Stimulated activated CD4-positive, alpha-beta T cell treated with anti-CD3 and anti-CD28 coated beads, Interleukin-4, amount 100 ng/mL, for 4 hours (primary cell): ENCODE results near the gene COLEC12.

Source experiments
- DNase-seq, 2 experiments: peaks; one replicate each; pipeline ENCODE4 v3.0.0-alpha.2; 2020

COLEC12 gene

DNA sequence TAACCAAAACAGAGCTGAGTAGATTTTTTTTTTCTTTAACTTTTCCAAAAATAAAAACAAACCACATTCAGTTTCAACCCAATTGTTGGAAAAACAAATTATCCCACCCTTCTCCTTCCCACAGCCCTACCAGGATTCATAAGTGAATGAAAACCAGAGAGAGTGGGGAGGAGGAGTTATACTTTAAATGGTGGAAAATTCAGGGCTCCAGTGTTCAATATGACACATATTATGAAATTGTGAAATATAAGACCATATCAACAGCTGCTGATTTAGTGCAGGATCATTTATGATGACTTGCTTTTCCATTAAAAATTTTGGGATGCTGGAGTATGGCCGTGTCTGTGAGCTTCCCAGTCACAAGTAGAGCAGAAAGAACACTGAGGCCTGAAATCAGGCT is 26.7 kb downstream of the COLEC12 start:
- no peak for DNase-seq

- DNase-seq, result no peak
Observed at GRCh38 chr18:471716-472115, 28.8 kb downstream of the COLEC12 start.

- no peak for DNase-seq
Observed at GRCh38 chr18:470661-471501, 29.6 kb downstream of the COLEC12 start.

DNA sequence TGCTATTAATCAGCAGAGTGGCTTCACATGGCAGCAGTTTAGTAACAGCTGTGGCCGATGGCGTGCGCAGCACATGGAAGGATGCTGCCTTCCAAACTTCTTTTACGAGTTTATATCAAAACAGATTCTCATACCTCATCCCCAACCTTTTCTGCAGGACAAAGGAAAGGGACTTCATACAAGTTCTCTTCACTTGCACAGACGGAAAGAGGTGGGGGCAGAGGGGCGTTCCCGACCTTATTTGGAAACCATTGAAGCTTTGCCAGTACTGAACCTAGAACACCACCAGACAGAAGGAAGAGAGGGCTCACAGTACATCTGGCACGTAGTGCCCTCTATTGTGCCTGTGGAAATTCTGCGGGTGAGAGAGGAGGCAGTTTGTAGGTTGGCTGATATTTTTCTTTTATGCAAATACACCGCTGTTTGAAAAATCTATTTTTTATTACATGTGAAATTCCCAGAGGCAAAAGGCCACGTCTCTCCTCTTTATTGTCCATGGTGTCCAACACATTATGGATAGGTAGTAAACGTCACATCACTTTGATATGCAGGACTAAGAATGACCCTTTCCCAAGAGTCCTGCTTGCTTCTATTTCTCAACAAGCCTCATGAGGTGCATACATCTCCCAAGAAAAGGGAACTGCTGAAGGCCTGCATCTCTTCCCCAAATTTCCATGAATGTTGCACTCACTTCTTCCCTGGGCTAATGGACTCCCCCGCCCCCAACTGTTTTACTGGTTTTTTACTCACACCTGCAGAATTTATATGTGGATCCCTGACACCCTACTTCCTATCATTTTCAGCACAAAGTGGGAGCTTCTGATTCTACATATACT is 31.3 kb downstream of the COLEC12 start:
- no peak for DNase-seq

- no peak for DNase-seq
Observed at GRCh38 chr18:463827-464541, 36.5 kb downstream of the COLEC12 start.

DNA sequence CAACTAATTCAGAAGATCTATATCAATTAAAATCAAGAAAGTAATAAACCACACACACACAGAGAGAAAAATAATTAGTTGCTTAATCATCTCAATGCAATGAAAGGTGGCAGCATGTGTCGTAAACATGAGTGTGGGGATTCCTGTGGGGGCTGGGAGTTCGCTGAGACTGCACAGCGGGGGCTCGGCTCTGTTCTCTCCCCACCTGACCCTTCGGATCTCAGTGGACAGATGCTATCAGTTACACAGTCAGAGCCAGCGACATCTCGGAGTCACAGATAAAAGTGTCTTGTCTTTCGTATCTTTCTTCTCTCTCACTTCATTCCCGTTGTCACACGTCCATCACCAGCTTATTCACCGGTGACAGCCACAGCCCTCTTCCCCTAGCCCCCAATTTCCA is 37.1 kb downstream of the COLEC12 start:
- no peak for DNase-seq

- no peak for DNase-seq
Observed at GRCh38 chr18:461762-462161, 38.7 kb downstream of the COLEC12 start.

DNA sequence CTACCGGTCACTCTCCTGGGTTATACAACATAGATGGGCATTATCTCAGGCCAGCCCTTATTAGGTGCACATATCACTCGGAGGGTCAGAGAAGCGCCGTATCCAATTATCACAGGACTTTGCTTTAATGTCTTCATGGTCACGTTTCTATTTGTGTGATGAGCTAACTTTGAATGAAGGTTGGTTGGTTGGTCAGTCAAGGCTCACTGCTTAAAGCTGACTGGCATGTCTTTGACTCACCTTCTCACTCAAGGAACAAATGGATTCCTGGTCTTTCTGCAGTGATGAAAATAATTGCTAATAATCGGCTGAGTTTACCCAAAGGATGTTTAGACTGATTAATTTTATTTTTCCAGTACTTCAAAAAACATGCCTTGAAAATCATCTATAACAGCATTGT is 39.7 kb downstream of the COLEC12 start:
- DNase-seq, result no peak

DNA sequence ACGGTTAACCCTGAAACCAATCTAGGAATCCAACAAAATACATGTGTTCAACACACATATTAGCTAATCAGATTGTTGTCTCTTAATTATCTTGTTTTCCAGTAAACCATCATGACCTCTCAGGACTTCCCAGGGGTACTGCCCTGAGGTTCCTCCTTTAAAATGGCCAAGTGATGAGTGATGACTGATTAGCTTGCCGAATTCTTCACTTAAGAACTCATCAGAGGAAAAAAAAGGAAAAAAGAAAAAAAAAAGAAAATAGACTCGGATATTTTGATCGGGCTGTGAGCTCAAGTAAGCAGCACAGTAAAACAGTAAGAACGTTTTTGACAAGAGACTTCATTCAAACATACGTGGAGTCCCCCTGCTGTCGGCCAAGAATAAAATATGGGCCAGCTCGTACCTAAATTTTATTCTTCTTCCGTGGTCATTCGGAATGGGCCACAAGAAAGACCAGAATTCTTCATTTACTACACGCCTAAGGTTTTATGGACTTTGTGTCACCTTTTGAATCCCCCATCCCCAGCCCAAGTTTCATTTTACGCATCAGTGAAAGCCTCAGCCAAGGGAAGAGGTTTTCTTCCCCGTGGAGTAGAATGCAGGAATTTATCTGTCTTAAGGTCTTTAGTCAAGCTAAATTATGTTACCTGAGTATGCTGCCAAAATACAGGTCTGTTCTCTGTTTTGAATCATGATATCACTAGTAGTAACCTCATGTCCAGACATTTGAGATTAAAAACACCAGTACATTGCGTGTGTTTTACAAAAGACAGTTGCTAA is 40.5 kb downstream of the COLEC12 start:
- no peak for DNase-seq

DNA sequence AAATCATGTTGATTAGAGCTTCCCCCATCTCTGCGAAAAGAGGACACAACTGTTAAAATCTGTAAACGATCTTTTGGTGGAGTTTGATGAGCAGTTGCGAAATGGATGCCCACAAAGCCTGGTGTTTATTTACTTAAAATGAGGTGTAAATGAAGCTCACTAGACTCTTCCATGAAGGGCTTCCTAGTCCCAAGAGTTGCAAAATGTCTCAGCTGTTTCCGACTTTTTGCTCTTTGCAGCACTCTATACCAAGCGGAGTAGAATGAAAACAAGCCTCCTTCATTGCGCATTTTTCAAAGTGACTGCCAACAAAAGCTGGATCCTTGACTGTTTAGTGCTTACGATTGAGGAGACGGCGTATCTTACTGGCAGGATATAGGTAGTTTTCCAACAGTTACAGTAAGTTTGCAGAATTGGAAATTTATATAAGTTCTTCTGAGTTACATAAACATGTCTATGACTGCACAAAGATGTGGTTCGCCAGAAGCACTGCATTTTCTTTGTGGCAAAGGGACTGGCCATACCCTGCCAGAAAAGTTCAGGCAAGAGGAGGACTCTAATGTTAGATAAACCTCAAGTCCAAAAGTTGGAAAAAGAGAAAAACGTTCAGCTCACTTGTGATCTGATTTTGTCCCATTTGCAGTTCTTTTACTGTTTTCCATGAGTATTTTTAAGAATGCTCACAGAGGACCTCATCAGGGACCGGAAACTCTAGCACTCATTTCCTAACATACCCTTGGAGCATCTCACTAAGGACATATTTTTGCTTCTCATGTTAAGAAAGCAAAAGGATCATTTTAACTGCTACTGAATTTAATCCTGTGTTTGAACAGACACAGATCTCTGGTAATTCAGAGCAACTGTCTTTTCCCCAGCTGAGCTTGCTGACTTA is 42.7 kb downstream of the COLEC12 start:
- DNase-seq, result no peak

DNA sequence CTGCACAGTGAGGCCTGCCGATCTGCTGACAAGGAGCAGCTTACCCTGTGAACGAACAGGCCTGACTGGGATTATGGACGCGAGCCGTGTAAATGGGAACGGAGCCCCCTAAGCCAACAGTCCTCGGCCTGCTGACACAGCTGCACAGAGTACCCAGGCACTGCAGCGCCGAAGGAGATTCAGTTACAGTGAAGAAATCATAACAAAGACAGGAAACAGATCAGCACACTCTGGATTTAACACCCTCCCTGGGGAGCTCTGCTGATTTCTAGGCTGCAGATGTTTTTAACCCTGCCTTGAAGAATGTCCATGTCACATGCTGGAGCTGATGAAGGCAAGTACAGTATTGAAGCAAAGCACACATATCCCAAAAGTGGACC is 43.4 kb downstream of the COLEC12 start:
- DNase-seq, result no peak

- no peak for DNase-seq
Observed at GRCh38 chr18:456361-457139, 44.0 kb downstream of the COLEC12 start.

DNA sequence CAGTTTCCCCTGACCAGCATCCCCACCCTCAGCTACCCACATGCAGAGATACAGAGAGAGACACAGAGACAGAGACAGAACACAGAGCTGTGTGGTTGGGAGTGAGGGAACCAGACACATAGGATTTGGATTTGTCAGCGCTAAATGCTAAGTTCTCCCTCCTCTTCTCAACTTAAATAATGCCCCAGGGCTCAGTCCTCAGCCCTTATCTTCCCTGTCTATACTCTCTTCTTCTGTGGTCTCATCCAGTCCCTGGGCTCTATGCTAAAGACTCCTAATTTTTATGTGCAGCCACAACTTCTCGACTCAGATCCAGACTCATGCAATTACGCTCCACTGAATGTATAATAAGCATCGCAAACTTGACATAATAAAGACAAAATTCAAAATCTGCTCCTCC is 47.1 kb downstream of the COLEC12 start:
- no peak for DNase-seq

DNA sequence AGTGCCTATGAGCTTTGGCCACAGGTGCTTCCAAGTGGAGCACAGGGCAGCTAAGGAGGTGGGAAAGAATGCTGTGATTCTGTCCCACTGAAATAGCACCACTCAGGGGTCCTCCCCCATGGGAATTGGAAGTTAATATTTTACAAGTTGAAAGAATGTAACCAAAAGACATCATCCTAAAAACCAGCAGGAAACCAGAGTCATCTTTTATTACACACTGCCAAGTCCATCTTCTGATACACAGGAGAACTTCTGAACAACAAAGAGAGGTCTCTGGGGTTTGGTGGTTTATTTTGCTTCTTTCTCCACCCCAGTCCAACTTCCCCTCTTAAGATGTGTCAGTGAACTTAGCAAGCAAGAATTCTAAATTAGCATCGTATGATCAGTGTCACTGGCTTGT is 47.7 kb downstream of the COLEC12 start:
- no peak for DNase-seq

DNA sequence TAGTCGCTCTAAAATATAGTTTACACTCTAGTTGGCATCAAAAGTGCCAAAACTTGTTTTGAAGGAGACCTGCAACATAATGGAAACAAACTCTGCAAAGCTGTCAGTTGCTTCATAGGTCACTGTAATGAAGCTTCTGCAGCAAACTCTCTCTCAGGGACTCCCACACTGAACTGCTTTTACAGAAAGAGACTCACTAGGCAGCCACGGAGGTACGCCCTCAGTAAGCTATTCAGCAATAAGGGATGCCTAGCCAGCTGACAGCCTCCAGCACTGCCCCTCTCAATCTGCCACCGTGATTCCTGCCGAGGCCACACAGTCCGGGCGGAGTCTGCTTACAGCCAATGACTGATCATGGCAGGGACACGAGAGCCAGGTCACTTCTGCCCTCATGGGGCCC is 51.1 kb downstream of the COLEC12 start:
- DNase-seq, result no peak

- no peak for DNase-seq
Observed at GRCh38 chr18:448116-448790, 52.2 kb downstream of the COLEC12 start.

GRCh38 chr18:446941-447560 is 53.5 kb downstream of the COLEC12 start:
- no peak for DNase-seq

GRCh38 chr18:445055-445454 is 55.4 kb downstream of the COLEC12 start:
- DNase-seq, result no peak

DNA sequence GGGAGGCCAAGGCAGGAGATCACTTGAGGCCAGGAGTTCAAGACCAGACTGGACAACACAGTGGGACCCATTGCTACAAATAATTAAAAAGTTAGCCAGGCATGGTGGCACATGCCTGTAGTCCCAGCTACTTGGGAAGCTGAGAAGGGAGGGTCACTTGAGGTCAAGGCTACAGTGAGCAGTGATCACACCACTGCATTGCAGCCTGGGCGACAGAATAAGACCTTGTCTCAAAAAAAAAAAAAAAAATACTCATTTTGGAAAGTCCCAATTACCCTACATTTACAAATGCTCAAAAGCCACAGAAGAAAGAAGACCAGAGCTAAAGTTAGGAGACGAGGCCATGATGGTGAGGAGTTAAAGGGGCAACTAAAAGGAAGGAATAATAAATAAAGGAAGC is 61.9 kb downstream of the COLEC12 start:
- no peak for DNase-seq

- DNase-seq, result no peak
Observed at GRCh38 chr18:435940-436339, 64.6 kb downstream of the COLEC12 start.
